OCI-LY3 (cell line): ENCODE results near the gene PRDM12.

Source experiments
- EZH2phosphoT487 ChIP-seq: fragments of 200-600 bp; shearing (Covaris generic); IDR thresholded peaks from 2 replicates; pipeline ENCODE4 v1.6.1; 2018; ENCODE audit warnings: antibody characterized with exemption, mixed run types, low read depth
- TF ChIP-seq, protein P1 (sequence below): fragments of 200-600, 300-600 bp; sonication (generic); IDR thresholded peaks from 2 replicates; pipeline ENCODE4 v1.5.1; 2014; ENCODE audit warnings: antibody characterized with exemption, low read length, low read depth

DNA sequence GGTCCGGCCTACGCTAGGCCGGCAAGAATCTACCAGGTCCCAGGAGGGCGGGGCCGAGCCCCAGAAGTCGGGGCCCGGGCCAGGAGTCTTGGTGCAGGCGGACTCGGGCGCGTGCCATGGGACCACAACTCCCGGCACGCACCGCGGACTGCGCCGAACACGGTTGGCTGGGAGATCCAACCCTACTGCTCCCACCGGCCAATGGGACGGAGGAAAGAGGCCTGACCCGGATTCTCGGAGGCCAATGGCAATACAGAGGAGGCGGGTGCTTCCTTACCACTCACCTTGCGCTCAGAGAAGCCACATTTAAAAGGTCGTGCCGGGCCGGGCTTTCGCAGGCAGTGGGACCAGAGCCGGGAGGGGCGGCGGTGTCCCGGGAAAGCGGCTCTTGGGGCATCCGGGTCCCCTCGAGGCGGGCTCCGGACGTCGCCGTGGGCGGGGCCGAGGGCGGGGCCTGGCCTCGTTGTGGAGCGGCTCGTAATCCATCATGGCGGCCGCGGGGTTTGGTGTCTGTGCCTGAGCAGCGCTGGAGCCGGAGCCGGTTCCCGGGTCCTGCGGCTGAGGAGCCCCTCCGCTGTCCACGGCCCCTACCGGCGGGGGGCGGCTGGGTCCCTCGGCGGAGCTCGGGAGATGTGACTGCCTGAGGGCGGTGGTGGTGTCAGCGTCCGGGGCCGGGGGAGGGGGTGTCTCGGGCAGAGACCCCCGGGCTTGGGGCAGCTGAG is 48.3 kb downstream of the PRDM12 start:
- TF ChIP-seq, protein P1, sequence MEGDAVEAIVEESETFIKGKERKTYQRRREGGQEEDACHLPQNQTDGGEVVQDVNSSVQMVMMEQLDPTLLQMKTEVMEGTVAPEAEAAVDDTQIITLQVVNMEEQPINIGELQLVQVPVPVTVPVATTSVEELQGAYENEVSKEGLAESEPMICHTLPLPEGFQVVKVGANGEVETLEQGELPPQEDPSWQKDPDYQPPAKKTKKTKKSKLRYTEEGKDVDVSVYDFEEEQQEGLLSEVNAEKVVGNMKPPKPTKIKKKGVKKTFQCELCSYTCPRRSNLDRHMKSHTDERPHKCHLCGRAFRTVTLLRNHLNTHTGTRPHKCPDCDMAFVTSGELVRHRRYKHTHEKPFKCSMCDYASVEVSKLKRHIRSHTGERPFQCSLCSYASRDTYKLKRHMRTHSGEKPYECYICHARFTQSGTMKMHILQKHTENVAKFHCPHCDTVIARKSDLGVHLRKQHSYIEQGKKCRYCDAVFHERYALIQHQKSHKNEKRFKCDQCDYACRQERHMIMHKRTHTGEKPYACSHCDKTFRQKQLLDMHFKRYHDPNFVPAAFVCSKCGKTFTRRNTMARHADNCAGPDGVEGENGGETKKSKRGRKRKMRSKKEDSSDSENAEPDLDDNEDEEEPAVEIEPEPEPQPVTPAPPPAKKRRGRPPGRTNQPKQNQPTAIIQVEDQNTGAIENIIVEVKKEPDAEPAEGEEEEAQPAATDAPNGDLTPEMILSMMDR = no peak
- no peak for TF ChIP-seq EZH2phosphoT487
